Iris pigment epithelial cell (primary cell): ENCODE data around the gene DNMT3L.
"Not testable (repeated sequence)": the region's sequence is repeated elsewhere in the genome, so short reads cannot be mapped to it uniquely, and the experiment has no call there.

Experiments used
- DNase-seq: peaks from one replicate; pipeline ENCODE4 v3.0.0-alpha.2; 2011; ENCODE audit warnings: low read depth

Gene DNMT3L

DNA sequence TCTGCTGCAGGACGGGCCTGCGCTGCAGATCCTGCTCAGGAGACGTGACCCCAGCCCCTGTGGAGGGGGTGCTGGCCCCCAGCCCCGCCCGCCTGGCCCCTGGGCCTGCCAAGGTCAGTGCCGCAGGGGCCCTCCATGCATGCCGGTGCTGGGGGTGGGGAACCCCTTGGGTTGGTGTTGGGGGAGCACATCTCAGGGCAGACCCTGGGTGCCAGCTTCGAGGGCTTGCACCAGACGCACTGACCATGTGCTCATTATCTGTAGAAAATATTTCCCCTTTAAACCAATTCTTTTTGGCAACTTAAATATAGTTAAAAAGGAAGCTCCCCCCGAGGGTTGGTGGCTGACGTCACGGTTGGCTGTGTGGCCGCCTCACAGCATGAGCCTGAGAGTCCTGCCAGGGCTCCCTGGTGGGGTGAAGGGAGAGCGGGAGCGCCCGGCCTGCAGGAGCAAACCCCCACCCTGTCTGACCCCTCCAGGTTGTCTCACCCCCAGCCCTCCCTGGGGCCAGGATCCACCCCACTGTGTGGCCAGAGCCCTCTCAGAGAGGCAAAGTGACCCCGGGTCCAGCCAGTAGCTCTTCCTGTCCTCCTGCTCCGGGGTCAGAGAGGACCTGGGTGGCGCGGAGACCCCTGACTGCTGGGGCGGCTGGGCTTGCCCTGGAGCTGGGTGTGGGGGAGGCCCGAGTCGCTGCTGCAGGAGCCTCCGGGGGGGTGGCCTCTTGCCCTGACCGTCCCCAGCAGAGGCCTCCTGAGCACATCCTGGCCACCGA lies 32.9 kb upstream of the DNMT3L start:
- DNase-seq: no peak

DNA sequence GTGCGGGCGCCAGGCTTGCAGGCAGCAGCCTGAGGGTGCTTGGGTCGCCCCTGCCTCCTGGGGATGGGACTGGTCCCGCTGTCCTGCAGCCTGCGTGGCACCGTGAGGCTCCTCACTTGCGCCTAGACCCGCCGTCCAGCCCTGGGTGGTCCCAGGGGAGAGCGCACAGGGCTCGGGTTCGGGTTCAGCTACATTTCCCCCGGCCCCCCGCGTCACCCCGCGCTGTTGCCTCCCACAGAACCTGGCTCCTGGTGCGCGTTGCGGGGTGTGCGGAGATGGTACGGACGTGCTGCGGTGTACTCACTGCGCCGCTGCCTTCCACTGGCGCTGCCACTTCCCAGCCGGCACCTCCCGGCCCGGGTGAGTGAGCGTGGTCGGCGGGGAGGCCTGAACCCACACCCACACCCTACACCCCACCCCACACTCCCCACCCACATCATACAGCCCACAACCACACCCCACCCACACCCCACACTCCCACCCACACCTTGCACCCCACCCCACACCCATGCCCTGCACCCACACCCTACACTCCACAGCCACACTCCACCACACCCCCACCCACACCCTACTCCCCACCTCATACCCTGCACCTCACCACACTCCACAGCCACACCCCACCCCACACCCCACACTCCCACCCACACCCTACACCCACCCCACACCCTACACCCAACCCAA lies 32.0 kb upstream of the DNMT3L start:
- no peak for DNase-seq

DNA sequence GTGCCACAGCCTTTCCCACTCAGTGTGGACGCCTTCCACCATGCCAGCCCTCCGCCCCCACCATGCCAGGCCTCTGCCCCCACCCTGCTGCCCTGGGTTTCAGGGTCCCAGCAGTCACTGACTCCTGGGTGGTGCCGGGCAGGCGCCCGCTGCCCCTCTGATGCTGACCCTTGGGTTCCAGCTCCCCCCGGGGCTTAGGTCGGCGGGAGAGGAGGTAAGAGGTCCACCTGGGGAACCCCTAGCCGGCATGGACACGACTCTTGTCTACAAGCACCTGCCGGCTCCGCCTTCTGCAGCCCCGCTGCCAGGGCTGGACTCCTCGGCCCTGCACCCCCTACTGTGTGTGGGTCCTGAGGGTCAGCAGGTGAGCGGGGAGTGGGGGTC lies 31.1 kb upstream of the DNMT3L start:
- no peak for DNase-seq

DNA sequence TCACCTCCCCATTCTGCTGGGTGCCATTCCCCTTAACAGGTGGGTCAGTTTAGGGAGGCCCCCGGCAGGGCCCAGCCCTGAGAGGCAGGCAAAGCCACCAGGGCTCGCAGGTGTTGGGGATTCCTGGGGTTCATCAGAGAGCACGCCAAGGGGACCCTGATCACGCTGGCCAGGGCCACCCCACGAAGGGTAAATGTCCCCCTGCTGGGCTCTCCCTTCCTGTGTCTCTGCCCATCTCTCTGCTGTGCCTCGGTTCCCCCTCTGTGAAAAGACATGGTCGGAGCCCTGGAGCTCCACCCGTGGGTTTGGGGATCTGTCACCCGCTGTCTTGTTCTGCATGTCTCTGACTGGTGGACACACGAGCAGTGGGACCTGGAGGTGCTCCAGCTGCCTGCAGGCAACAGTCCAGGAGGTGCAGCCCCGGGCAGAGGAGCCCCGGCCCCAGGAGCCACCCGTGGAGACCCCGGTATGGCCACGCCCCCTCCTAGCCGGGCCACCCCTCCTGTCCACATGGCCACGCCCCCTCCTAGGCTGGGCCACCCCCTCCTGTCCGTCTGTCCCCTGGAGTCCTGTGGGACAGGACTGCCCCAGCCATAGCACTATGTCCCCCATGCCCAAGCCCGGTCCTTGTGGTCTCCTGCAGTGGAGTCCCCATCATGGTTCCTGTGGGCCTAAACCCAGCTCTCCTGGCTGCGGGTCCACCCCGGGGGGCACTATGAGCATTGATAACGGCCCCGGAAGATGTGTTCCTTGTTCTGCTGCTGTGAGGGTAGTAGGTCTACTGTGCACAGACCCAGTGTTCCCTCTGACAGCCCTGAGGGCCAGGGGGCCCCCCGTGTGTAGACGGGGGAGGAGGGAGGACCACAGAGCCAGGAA lies 30.5 kb upstream of the DNMT3L start:
- no peak for DNase-seq

DNA sequence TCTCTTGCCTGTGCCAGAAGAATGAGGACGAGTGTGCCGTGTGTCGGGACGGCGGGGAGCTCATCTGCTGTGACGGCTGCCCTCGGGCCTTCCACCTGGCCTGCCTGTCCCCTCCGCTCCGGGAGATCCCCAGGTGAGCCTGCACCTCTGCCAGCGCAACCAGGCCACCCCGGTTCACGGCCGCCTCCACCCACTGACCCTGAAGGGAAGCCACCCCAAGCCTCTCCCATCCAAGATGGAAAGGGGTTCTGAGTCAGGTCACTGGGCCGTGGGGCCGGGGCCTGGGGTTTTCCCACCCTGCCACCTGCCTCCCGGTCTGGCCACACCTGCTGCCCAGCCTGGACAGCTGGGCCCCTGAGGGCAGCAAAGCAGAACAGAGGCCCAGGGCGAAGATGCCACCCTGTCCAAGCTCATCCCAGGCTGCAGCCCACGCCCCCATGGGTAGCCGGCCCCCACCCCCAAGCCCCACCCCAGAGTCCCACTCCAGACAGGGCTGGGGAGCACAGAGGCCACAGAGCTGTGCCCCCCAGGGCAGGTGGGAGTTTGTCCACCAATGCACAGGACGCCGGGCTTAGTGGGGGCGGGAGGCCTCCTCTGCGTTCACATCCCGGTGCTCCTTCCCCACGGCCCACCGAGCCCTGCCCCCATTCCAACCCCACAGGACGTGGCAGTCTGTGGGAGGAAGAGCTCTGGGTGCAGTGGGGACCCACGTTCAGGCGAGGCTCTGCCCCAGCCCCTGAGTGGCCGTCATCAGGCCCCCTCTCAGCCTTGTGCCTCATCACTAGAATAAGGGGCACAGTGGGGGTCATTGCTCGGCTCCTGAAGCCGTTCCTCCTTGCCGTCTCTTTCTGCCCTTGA lies 29.6 kb upstream of the DNMT3L start:
- no peak for DNase-seq

DNA sequence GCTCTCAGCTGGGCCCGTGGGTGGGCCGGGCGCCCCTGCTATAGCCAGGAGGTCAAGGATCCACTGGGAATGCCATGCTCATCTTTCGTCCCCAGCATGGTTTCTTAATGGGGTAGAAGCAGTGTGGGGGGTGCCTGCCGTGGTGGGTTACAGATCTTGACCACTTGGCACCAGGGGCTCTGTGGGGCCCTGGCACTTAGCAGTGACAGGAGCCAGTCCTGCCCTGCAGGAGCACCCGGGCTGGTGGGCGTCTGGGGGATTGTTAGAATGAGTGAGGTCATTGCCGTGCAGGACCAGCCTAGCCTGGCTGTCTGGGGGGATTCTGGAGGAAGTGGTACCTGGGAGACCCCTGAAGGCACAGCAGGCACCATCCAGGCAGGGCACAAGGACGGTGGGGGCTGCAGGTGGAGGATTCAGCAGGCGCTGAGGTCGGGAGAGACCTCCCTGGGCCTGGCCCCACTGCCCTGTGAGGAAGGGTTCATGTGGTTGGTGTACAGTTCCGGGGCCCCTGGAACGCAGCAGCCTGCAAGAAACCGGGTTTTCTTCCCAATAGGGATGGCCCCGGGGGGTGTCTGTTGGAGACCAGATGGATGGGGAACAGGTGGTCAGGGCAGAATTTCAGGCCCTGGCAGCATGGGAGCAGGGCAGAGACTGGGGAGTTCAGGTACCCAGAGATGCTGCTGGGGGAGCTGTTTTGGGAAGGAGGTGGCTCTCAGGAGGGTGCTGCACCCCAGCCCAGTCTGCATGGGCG lies 28.8 kb upstream of the DNMT3L start:
- no peak for DNase-seq

DNA sequence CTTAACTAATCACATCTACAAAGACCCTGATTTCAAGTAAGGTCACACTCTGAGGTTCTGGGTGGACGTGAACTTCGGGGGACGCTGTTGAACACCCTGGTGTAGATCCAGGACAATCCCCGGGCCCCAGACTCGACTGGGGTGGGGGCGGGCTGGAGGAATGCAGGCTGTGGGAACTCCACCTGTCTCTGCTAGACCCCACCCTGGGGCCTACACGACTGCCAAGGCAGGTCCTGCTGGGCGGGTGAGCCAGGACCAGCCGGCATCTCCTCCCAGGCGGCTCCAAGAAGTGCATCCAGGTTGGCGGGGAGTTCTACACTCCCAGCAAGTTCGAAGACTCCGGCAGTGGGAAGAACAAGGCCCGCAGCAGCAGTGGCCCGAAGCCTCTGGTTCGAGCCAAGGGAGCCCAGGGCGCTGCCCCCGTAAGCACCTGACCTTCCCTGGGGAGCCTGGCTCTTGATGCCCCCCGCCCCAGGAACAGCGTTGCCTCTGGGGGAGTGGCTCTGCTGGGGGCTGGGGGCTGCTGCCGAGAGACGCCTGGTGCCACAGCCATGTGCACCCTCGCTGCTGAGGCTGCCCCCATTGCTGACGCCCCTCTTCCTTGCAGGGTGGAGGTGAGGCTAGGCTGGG lies 27.8 kb upstream of the DNMT3L start:
- DNase-seq: no peak

DNA sequence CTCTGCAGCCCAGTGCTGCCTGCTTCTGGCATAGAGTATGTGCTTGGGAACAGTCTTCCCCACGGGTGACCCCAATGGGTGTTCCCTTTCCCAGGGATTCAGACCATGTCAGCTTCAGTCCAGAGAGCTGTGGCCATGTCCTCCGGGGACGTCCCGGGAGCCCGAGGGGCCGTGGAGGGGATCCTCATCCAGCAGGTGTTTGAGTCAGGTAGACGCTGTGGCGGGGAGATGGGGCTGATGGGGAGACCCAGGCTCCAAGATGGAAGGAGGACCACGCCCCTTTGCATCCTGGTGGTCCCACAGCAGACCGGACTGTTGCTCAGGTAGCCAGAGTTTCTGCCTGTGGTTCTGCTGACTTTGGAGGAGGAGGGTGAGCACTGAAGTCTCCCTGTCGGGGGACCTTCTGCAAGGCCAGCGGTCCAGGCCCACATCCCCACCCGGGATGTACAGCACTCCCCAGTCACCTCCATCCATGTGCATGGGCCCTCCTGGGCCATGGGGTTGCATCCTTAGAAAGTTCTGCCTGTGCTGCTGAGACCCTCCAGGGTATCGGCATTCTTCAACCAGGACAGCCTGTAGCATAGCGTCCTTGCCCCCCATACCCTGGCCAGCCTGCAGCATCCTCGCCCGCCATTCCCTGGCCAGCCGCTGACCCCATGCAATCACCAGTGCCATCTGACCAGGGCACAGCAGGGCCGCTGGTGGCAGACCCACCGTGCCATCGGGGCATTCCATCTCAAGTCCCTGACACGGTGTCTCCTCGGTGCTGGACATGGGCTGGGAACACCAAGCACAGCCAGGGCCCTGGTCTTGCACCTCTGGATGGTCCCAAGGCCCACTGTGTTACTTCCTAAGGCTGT lies 26.8 kb upstream of the DNMT3L start:
- DNase-seq: no peak

DNA sequence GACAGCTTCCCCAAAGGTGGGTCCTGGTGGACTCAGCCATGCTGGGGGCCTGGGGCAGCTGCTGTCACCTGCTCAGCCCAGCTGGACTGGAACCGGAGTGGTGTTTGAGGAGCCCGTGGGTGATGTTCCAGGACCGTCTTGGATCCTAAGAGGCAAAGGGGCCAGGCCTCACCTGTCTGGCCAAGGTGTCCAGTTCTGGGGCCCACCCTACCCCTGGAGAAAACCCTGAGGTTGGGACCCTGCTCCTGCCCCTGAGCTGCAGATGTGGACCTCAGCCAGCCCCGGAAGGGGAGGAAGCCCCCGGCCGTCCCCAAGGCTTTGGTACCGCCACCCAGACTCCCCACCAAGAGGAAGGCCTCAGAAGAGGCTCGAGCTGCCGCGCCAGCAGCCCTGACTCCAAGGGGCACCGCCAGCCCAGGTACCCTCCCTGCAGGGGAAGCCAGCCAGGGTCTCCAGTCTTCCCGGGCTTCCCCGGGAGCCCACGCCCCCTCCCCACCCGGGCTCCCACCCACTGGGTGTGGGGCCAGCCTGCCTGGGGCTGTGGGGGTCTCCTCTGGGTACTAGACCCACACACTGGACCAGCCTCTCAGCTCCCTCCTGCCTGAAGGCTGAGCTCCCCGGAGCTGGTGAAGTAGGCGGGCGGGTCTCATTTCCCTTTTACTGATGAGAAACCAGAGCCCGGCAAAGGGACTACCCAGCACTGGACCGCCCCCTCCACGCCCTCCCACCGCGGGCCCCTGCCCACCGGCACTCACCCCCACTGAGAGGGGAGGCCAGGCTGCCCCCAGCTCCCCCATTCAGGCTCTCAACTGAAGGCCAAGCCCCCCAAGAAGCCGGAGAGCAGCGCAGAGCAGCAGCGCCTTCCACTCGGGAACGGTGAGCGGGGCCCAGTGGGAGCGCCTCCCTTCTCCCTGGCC lies 25.3 kb upstream of the DNMT3L start:
- DNase-seq: no peak

DNA sequence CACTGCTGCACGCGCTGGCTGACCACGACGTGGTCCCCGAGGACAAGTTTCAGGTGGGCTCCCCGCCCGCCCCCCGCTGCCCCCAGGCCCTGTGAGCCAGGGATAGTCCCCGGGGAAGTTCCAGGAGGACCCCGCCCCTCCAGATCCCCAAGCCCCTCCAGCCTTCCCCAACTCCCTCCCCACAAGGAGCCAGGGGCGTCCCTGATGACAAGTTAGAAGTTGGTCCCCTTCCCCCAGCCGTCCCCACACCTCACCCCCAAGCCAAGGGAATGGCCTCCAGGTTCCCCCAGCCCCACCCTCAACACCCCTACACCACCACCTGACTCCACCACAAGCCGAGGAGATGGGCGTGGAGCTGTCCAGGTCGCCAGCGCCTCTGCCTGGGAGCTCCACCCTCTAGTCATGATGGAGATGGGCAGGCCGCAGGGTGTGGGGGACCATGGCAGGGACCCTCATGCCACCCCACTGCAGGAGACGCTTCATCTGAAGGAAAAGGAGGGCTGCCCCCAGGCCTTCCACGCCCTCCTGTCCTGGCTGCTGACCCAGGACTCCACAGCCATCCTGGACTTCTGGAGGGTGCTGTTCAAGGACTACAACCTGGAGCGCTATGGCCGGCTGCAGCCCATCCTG lies 24.5 kb upstream of the DNMT3L start:
- no peak for DNase-seq

DNA sequence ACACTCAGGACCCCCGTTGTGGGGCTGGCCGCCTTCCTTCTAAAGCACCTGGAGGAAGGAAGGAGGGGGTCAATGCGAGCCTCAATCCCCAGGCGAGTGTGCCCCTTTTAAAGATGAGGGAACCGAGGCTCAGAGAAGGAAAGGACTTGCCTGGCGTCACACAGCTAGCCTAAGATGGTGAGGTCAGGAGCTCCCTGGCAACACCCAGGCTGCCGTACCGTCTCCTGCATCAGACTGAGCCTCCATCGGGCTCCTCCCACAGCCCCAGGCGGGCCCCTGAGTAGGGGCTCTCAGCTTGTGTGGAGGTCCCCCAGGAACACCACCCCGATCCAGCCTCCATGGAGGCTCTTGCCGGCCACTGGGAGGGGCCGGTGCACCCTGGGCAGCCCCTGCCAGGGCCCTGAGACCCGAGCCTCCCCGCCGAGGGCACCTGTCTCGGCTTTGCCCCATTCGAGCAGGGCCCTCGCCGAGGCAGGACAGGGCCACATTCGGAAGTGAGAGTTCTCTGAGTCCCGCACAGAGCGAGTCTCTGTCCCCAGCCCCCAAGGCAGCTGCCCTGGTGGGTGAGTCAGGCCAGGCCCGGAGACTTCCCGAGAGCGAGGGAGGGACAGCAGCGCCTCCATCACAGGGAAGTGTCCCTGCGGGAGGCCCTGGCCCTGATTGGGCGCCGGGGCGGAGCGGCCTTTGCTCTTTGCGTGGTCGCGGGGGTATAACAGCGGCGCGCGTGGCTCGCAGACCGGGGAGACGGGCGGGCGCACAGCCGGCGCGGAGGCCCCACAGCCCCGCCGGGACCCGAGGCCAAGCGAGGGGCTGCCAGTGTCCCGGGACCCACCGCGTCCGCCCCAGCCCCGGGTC lies 23.7 kb upstream of the DNMT3L start, which contains the start of gene AIRE:
Gene AIRE, plus strand, starts transcription at position 739 of the 855 bp plus-strand sequence. CDS start 131 bp downstream, outside the sequence.
- no peak for DNase-seq

DNA sequence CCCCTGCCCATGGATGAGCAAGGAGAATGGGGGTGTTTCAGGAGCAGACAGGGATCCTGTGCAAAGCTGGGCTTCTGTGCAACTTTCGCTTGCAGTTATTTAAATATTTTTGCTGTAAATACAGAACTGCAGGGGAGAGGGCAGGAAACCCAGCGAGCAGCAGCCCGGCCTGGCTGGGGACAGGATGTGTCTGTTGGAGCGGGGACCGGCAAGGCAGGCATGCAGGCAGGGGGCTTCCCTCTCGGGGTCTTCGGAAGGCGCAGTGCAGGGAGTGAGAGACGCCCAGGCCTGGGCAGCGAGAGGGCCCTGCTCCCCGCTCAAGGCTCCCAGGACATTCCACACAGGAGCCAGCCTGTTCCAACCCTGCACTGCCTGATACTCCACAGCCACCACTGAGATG lies 22.3 kb upstream of the DNMT3L start:
- DNase-seq: no peak

DNA sequence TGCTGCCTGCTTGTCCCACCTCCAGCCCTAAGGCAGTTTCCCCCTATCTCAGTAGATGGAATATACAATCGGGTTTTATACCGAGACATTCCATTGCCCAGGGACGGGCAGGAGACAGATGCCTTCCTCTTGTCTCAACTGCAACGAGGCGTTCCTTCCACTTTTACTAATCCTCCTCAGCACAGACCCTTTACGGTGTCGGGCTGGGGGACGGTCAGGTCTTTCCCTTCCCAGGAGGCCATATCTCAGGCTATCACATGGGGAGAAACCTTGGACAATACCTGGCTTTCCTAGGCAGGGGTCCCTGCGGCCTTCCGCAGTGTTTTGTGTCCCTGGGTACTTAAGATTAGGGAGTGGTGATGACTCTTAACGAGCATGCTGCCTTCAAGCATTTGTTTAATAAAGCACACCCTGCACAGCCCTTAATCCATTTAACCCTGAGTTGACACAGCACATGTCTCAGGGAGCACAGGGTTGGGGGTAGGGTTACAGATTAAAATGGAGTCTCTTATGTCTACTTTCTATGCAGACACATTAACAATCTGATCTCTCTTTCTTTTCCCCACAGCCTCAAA lies 21.6 kb upstream of the DNMT3L start:
- not testable (repeated sequence) for DNase-seq

DNA sequence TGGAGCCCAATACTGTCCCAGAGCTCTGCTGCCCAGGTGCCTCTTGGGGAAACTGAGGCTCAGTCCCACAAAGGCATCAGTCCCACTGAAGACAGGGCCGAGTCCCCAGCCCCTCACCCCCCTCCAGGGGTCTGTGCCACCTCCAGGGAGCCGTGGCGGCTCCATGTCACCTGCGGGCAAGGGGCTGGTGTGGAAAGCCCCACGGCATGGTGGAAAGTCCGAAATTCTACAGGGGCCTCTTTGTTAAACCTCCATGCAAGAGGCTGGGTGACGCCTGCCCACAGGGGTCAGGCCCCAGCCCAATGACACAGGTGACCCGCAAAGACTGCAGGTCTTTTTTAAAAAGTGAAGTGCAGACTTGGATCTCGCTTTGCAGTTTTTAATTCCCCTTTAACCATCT lies 20.7 kb upstream of the DNMT3L start:
- DNase-seq: no peak

DNA sequence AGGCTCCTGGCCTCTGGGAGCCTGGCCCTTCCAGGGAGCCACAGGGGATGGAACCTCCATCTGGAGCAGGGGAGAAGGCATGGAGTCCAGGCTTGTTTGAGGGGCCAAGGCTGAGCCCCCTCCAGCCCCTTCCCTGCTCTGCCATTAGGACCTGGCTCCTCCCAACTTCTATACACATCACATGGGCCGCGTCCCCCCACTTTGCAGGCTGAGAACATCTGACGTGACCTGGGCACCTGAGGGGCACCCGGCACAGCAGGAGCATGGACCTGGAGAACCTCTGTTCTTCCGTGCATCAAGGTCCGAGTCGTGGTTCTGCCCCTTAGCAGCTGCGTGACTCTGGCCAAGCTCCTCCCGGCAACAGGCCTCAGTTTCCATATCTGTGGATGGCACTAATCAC lies 20.1 kb upstream of the DNMT3L start:
- no peak for DNase-seq
